HepG2 (cell line): ENCODE data around the gene L3MBTL1. TPM values are rescaled to one million over a fixed set of nuclear protein-coding genes. Genes with fewer than 3 reads are reported as not detected.

Experiments
- PRPF4 ChIP-seq: fragments of 200-400 bp; formaldehyde crosslinking; IDR thresholded peaks from 2 replicates; pipeline ENCODE4 v1.6.1; 2016; ENCODE audit warnings: low read length, low read depth; ENCODE audit not compliant: poor library complexity, severe bottlenecking
- RBFOX2 ChIP-seq: fragments of 200-400 bp; formaldehyde crosslinking; IDR thresholded peaks from 2 replicates; pipeline ENCODE4 v1.6.1; 2017; ENCODE audit warnings: low read depth, mild to moderate bottlenecking, low read length
- TGIF2 ChIP-seq: IDR thresholded peaks from 2 replicates; pipeline ENCODE4 v1.6.1; 2016; ENCODE audit warnings: control low read depth, missing compliant biosample characterization
- YY1 ChIP-seq: IDR thresholded peaks from 2 replicates; pipeline ENCODE4 v1.6.1; 2011; ENCODE audit warnings: low read length, low read depth, moderate library complexity, mild to moderate bottlenecking; ENCODE audit not compliant: insufficient read depth, insufficient replicate concordance
- ZMYM4 ChIP-seq: sonication (generic); formaldehyde crosslinking; IDR thresholded peaks from 2 replicates; pipeline ENCODE4 v1.8.1; 2023; ENCODE audit warnings: mild to moderate bottlenecking, missing genetic modification reagents
- ZNF644 ChIP-seq: IDR thresholded peaks from 2 replicates; pipeline ENCODE4 v1.6.1; 2016; ENCODE audit warnings: low read depth
- polyA plus RNA-seq, 8 experiments: library from polyadenylated mRNA; depleted of rRNA in 3 of 8; stranded (reverse) in 7 of 8; unstranded in 1 of 8; fragments of >200 nt; fragmentation: Illumina TruSeq in 4 of 8; extraction: Trizol in 4 of 8; gene quantifications; 2 replicates each; pipeline versions ENCODE4 v1.2.1 to v1.2.3, GENCODE V29; 2011 to 2016; ENCODE audit warnings: low read depth in 4 of 8, missing spikeins in 1 of 8, mixed read lengths in 1 of 8; ENCODE audit not compliant: insufficient read depth in 1 of 8
- total RNA-seq, 5 experiments: library from RNA; depleted of rRNA; stranded (reverse); fragments of >200 nt; fragmentation: Illumina TruSeq; extraction: Trizol; gene quantifications; 2 replicates each; pipeline ENCODE4 v1.2.3, GENCODE V29; 2016; ENCODE audit warnings: low read depth in 1 of 5
- TF ChIP-seq, protein P1 (sequence below): IDR thresholded peaks from 2 replicates; pipeline ENCODE4 v1.6.1; 2016; ENCODE audit warnings: missing compliant biosample characterization, missing genetic modification reagents, borderline replicate concordance
- TF ChIP-seq, protein P2 (sequence below): IDR thresholded peaks from 2 replicates; pipeline ENCODE4 v1.6.1; 2016; ENCODE audit warnings: low read depth
- TF ChIP-seq, protein P3 (sequence below): sonication (generic); formaldehyde crosslinking; IDR thresholded peaks from 2 replicates; pipeline ENCODE4 v1.5.1; 2020; ENCODE audit warnings: mild to moderate bottlenecking, missing genetic modification reagents

The L3MBTL1 gene
- total and polyA plus RNA-seq, 2 of the 13 experiments (the other 11 are each of a cell fraction or from before 2014, with no cell fraction given), result 9.0 to 17.8 TPM

DNA sequence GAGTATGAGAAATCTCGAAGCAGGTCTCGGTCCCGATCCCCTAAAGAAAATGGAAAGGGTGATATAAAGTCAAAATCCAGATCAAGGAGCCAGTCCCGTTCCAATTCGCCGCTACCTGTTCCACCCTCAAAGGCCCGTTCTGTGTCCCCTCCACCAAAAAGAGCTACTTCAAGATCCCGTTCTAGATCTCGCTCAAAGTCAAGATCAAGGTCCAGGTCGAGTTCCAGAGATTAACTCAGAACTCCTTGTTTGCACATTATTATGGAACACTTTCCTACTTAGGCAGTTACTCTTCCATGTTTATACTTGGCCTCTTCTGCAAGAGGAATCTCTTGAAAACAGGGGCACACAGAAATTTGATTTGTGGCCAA is 46.7 kb upstream of the L3MBTL1 start (continued):
- TF ChIP-seq, protein P1, sequence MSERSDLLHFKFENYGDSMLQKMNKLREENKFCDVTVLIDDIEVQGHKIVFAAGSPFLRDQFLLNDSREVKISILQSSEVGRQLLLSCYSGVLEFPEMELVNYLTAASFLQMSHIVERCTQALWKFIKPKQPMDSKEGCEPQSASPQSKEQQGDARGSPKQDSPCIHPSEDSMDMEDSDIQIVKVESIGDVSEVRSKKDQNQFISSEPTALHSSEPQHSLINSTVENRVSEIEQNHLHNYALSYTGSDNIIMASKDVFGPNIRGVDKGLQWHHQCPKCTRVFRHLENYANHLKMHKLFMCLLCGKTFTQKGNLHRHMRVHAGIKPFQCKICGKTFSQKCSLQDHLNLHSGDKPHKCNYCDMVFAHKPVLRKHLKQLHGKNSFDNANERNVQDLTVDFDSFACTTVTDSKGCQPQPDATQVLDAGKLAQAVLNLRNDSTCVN, result peak; percentile 86; the same call in 1 of the 2 replicates
- TF ChIP-seq YY1 (no peak), RBFOX2 (peak; percentile 64), ZMYM4 (CRISPR knock-in tag) (peak; percentile 56; the same call in 1 of the 2 replicates), ZNF644 (CRISPR knock-in tag) (peak; percentile 66; the same call in 1 of the 2 replicates), TGIF2 (CRISPR knock-in tag) (0 out of 2 replicates have a peak, but pooled peaks have one; percentile 20), PRPF4 (peak; percentile 9)
- TF ChIP-seq, protein P2, sequence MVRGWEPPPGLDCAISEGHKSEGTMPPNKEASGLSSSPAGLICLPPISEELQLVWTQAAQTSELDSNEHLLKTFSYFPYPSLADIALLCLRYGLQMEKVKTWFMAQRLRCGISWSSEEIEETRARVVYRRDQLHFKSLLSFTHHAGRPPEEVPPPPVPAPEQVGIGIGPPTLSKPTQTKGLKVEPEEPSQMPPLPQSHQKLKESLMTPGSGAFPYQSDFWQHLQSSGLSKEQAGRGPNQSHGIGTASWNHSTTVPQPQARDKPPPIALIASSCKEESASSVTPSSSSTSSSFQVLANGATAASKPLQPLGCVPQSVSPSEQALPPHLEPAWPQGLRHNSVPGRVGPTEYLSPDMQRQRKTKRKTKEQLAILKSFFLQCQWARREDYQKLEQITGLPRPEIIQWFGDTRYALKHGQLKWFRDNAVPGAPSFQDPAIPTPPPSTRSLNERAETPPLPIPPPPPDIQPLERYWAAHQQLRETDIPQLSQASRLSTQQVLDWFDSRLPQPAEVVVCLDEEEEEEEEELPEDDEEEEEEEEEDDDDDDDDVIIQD (CRISPR knock-in tag), result peak; percentile 70; the same call in 1 of the 2 replicates
- TF ChIP-seq, protein P3, sequence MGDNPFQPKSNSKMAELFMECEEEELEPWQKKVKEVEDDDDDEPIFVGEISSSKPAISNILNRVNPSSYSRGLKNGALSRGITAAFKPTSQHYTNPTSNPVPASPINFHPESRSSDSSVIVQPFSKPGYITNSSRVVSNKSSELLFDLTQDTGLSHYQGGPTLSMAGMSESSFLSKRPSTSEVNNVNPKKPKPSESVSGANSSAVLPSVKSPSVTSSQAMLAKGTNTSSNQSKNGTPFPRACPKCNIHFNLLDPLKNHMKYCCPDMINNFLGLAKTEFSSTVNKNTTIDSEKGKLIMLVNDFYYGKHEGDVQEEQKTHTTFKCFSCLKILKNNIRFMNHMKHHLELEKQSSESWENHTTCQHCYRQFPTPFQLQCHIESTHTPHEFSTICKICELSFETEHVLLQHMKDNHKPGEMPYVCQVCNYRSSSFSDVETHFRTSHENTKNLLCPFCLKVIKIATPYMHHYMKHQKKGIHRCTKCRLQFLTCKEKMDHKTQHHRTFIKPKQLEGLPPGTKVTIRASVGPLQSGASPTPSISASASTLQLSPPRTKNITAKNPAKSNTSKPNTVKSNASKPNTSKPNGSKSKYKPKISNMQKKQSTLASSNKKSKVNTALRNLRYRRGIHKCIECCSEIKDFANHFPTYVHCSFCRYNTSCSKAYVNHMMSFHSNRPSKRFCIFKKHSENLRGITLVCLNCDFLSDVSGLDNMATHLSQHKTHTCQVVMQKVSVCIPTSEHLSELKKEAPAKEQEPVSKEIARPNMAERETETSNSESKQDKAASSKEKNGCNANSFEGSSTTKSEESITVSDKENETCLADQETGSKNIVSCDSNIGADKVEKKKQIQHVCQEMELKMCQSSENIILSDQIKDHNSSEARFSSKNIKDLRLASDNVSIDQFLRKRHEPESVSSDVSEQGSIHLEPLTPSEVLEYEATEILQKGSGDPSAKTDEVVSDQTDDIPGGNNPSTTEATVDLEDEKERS (CRISPR knock-in tag), result peak; percentile 59; the same call in 1 of the 2 replicates
